ENCODE data around the gene RTTN.

GRCh38 chr18:70039186-70039585 lies 166.3 kb downstream of the RTTN start:
- TF ChIP-seq POLR2A (IDR thresholded peaks at IDR 0.05; ENCODE audit: low read depth, low read length) = no peak
- TF ChIP-seq USF2 (IDR thresholded peaks at IDR 0.05; ENCODE audit: borderline replicate concordance, low read depth, low read length) = no peak
- no peak for TF ChIP-seq RUNX3 (IDR thresholded peaks at IDR 0.05; ENCODE audit: low read length)
- TF ChIP-seq REST (IDR thresholded peaks at IDR 0.05; ENCODE audit: low read depth, low read length) = no peak
